Suprapubic skin (tissue), 3 donors: Measurements from ENCODE around the gene TINAGL1.

Source experiments
- EP300 ChIP-seq: sonication (generic); formaldehyde crosslinking; IDR thresholded peaks from one replicate; pipeline ENCODE4 v1.6.1; 2017; ENCODE audit warnings: antibody characterized with exemption
- TF ChIP-seq, protein P1 (sequence below), 2 donors: fragments of 200-600 bp in 1 of 2; fragments of 450-650 bp in 1 of 2; sonication (generic) in 1 of 2; IDR thresholded peaks; one replicate each; pipeline ENCODE4 v1.5.1; 2016 to 2019; ENCODE audit warnings: antibody characterized with exemption in 2 of 2, mild to moderate bottlenecking in 1 of 2, moderate library complexity in 1 of 2

DNA sequence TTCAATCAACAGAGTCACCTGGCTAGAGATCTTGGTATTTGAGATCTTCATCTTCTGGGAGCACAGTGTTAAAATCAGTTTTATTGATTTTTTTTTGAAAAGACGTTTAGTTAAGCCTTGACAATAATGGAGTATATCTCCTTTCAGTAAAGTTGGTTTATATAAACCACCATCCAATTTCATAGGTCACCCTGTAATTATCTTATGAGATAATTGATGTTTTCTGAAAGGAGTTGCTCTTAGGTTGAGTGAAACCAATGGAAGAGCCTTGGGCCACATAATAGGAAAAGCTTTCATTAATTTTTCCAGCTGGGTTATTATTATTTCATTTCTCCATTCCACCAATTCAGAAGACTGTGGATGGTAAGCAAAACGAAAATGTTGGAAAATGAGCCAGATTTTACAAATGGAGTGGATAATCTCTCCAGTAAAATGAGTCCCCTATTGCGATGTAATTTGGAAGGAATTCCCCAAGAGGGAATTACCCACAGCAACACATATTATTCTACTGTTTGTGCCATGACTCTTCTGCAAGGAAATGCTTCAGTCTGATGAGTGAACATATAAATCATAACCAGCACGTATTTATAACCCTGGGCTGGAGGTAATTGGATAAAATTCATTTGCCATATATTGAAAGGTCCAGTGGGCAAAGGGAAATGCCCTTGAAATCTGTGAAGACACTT is 46.2 kb upstream of the TINAGL1 start:
- TF ChIP-seq, protein P1, sequence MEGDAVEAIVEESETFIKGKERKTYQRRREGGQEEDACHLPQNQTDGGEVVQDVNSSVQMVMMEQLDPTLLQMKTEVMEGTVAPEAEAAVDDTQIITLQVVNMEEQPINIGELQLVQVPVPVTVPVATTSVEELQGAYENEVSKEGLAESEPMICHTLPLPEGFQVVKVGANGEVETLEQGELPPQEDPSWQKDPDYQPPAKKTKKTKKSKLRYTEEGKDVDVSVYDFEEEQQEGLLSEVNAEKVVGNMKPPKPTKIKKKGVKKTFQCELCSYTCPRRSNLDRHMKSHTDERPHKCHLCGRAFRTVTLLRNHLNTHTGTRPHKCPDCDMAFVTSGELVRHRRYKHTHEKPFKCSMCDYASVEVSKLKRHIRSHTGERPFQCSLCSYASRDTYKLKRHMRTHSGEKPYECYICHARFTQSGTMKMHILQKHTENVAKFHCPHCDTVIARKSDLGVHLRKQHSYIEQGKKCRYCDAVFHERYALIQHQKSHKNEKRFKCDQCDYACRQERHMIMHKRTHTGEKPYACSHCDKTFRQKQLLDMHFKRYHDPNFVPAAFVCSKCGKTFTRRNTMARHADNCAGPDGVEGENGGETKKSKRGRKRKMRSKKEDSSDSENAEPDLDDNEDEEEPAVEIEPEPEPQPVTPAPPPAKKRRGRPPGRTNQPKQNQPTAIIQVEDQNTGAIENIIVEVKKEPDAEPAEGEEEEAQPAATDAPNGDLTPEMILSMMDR (IDR thresholded peaks at IDR 0.05), result no peak
- no peak for TF ChIP-seq EP300
